GM12873 (cell line): ENCODE results near the gene GPR35.

Source experiments
- TF ChIP-seq, protein P1 (sequence below): IDR thresholded peaks from 2 replicates; pipeline ENCODE4 v1.5.1; 2012; ENCODE audit warnings: low read depth, mild to moderate bottlenecking, moderate library complexity, low read length, control low read depth; ENCODE audit not compliant: insufficient read depth; ENCODE audit errors: missing control alignments

The GPR35 gene

DNA sequence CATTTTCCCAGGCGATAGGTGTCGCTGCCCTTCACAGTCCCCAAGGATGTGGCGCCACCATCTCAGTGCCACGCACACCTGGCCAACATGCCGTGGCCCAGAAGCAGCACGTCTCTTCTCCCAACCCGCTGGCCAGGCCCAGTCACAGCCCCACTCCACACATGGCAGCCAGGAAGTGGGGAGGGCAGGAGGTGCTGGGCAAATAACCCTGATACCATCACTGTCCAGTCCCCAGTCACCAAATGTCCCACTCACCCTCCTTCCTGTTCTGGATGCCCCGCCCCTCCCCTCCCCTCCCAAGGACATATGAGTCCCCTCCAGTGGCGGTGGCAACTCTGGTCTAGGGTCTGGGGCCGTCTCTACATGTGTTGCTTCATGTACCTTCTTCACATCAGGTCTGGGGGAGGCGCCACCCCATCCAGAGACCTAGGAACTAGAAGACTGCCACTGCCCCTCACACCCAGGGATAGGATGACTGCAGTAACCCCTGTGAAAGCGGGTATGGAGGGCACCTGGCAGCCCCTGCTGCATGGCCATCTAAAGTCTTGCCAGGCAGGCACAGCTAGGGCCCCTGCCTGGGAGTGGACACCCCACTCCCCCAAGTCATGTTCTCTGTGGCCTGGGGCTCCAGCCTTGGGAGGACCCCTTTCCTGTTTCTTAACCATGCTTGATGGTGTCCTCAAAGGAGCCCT, 46.1 kb upstream of the GPR35 start:
- TF ChIP-seq, protein P1, sequence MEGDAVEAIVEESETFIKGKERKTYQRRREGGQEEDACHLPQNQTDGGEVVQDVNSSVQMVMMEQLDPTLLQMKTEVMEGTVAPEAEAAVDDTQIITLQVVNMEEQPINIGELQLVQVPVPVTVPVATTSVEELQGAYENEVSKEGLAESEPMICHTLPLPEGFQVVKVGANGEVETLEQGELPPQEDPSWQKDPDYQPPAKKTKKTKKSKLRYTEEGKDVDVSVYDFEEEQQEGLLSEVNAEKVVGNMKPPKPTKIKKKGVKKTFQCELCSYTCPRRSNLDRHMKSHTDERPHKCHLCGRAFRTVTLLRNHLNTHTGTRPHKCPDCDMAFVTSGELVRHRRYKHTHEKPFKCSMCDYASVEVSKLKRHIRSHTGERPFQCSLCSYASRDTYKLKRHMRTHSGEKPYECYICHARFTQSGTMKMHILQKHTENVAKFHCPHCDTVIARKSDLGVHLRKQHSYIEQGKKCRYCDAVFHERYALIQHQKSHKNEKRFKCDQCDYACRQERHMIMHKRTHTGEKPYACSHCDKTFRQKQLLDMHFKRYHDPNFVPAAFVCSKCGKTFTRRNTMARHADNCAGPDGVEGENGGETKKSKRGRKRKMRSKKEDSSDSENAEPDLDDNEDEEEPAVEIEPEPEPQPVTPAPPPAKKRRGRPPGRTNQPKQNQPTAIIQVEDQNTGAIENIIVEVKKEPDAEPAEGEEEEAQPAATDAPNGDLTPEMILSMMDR, result no peak

DNA sequence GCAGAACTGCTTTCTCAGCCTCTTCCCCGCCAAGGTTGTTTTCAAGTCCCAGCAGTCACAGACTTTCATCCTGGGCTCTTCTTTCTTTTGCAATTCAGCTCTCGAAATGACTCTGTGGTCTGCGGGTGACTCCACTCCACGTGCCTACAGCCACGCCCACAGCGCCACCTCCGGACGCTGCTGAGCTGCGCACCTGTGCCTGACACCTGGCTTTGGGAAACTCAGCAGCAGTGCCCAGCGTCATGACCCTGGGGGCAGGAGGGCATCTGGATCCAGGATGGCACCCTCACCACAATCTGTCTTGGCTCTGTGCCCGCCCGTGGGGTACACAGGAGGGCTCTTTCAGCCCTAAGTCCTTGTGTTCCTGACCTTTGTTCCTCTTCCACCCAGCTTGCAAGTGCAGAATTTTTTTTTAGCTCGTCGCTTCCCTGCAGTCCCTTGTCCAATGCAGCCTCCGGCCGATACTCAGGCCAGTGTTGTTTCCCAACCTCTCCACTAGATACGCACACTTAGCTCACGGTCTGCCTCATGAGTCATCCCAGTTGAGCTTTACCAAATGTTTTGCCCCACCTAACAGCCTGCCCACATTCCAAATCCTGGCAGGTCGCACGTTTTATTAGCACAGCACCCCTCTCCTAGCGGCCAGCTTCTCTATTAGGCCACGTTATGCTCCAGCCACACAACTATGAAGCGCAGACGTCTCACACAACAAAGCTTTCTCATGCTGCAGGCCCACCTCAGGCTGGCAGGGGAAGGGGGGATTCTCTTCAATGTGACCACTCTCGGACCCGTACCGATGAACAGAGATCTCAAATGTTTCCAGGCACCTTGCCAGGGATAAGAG, 45.3 kb upstream of the GPR35 start:
- TF ChIP-seq, protein P1, result peak; percentile 84

DNA sequence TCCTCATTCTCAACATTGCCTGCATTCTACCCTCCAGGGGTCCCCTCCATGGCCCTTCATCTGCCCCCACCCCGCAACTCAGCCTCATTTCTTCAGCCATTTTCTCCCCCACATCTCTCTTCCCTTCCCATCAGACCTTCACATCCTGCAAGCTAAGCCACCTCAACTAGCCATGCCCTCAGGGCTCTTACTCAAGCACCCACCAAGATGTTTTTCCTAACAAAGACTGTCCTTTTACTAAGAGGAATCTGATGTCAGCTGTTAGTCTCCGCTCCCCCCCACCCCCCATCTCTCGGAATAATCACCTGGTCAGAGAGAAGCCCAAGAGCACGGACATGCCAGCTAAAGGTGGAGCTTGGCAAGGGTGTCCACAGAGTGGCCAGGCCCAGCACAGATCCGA, 43.5 kb upstream of the GPR35 start:
- TF ChIP-seq, protein P1, result no peak

DNA sequence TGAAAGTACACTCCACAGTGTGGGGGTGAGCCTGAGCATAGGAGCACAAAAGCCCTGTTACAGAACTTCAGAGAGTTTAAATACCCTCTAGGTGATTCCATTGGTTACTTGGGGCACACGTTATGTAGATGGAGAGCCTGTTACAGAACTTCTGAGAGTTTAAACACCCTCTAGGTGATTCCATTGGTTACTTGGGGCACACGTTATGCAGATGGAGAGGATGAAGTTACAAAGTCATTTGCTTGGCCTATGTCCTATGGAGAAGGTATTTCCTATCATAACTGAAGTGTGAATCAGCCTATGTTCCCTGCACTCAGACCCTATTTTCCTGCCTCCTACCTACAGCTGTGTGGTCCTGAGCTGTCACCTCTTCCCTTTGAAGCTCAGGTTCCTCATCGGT, 42.5 kb upstream of the GPR35 start:
- TF ChIP-seq, protein P1, result no peak

DNA sequence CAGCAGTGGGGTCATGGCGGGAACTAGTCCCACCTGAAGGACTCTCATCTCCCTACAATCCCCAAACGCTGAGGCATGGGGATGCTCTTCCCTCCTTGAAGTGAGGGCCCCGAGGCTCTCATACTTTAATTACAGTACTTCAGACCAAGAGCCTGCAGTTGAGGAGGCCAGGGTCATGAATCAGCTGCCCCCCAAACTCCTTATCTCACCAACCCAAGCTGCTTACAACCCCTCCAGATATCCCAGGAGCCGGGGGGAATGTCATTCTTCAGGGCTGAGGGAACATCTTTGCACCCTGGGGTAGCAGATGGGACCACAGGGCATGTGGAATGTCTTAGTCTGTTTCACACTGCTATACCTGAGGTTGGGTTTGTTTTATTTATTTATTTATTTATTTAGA, 41.5 kb upstream of the GPR35 start:
- TF ChIP-seq, protein P1, result no peak

DNA sequence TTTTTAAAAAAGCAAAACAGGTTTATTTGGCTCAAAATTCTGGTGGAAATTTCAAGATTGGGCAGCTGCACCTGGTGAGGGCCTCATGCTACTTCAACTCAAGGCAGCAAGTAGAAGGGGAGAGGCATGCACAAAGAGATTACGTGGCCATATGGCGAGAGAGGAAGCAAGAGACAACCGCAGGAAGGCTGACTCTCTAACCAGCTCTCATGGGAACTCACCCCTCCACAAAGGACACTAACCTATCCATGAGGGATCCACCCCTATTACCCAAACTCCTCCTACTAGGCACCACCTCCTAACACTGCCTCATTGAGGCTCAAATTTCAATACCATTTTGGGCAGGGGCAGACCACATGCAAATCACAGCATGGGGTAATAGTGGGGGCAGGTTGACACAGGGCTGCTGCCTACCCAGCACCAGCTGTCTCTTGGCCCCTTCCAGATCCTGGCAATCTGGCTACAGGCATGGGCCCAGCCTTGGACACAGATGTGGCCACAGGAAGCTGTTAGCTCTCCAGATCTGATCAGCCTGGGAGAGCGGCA, 40.7 kb upstream of the GPR35 start:
- TF ChIP-seq, protein P1, result no peak

DNA sequence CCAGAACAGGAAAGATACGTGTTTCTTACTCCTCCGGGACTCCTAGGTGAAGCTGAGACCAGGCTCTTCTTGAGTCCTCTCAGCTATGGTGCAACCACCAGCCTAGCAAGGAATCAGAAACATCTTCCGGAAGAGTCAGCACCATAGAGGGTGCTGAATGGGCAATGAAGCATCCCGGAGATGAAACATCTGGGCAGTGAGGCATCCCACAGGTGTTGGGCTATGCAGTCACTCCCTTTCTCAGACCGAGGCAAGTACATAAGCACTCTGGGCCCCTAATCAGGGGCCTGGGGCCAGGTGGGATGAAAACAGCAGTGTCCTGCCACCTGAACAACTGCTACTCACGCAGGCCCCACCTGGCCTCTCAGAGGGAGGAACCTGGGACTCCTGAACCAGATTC, 40.2 kb upstream of the GPR35 start:
- TF ChIP-seq, protein P1, result no peak
